Hepatocyte (in vitro differentiated cells): ENCODE data around the gene CAT. TPM values are rescaled to one million over a fixed set of nuclear protein-coding genes. Genes with fewer than 3 reads are reported as not detected.

Source experiments
- DNase-seq: peaks from one replicate; pipeline ENCODE4 v3.0.0-alpha.2; 2016; ENCODE audit warnings: low spot score
- H2AFZ ChIP-seq: fragments of 200-600 bp; sonication (generic); 2 replicates; pipeline ENCODE4 v1.6.0; 2016; ENCODE audit warnings: antibody characterized with exemption, mild to moderate bottlenecking
- H3K27ac ChIP-seq: fragments of 200-600 bp; sonication (generic); 2 replicates; pipeline ENCODE4 v1.5.1; 2016; ENCODE audit warnings: mild to moderate bottlenecking
- H3K27me3 ChIP-seq: fragments of 200-600 bp; sonication (generic); 2 replicates; pipeline ENCODE4 v1.6.1; 2016
- H3K36me3 ChIP-seq: fragments of 200-600 bp; sonication (generic); replicated peaks from 2 replicates; pipeline ENCODE4 v1.5.1; 2016; ENCODE audit warnings: low read depth; ENCODE audit not compliant: insufficient read depth
- H3K4me1 ChIP-seq: fragments of 200-600 bp; sonication (generic); 2 replicates; pipeline ENCODE4 v1.5.1; 2016; ENCODE audit warnings: mild to moderate bottlenecking, moderate library complexity; ENCODE audit not compliant: insufficient read depth
- H3K4me2 ChIP-seq: fragments of 200-600 bp; sonication (generic); 2 replicates; pipeline ENCODE4 v1.6.0; 2016
- H3K4me3 ChIP-seq: fragments of 200-600 bp; sonication (generic); 2 replicates; pipeline ENCODE4 v1.5.1; 2016; ENCODE audit warnings: mild to moderate bottlenecking
- H3K79me2 ChIP-seq: fragments of 200-600 bp; sonication (generic); 2 replicates; pipeline ENCODE4 v1.6.0; 2017; ENCODE audit warnings: mild to moderate bottlenecking
- H3K9me2 ChIP-seq: fragments of 200-600 bp; sonication (generic); replicated peaks from 2 replicates; pipeline ENCODE4 v1.6.0; 2017; ENCODE audit warnings: mild to moderate bottlenecking; ENCODE audit not compliant: insufficient read depth
- H3K9me3 ChIP-seq: fragments of 200-600 bp; sonication (generic); 2 replicates; pipeline ENCODE4 v1.5.1; 2016; ENCODE audit warnings: low read depth, mild to moderate bottlenecking
- H4K20me1 ChIP-seq: fragments of 200-600 bp; sonication (generic); 2 replicates; pipeline ENCODE4 v1.6.0; 2016; ENCODE audit warnings: mild to moderate bottlenecking; ENCODE audit not compliant: insufficient read depth, poor library complexity, severe bottlenecking
- CTCF ChIP-seq: fragments of 200-600 bp; sonication (generic); IDR thresholded peaks from 2 replicates; pipeline ENCODE4 v1.5.1; 2016; ENCODE audit warnings: antibody characterized with exemption, mild to moderate bottlenecking; ENCODE audit not compliant: poor library complexity
- EZH2 ChIP-seq: fragments of 200-600 bp; sonication (generic); IDR thresholded peaks from 2 replicates; pipeline ENCODE4 v1.6.1; 2016; ENCODE audit warnings: antibody characterized with exemption, mild to moderate bottlenecking, borderline replicate concordance
- EZH2phosphoT487 ChIP-seq: fragments of 200-600 bp; sonication (generic); IDR thresholded peaks from one replicate; pipeline ENCODE4 v1.6.1; 2018; ENCODE audit warnings: antibody characterized with exemption, mild to moderate bottlenecking, low read depth, moderate library complexity; ENCODE audit not compliant: unreplicated experiment, severe bottlenecking
- WGBS: methylation state at CpG from one replicate; pipeline ENCODE4 v1.1.6; 2016; ENCODE audit warnings: low lambda C conversion rate; ENCODE audit errors: missing lambda C conversion rate; 5-methylcytosine and 5-hydroxymethylcytosine counted together
- polyA plus RNA-seq: library from polyadenylated mRNA; unstranded; fragments of >200 nt; fragmentation: Nextera tagmentation; extraction: Ambion mirVana; gene quantifications from 2 replicates; pipeline ENCODE4 v1.2.1, GENCODE V29; 2016
- total RNA-seq: library from RNA; depleted of rRNA; stranded (reverse); fragments of >200 nt; gene quantifications from 2 replicates; pipeline ENCODE4 v1.2.3, GENCODE V29; 2014

Gene CAT
- total and polyA plus RNA-seq, 2 experiments from 2014 or later: 0.47 TPM; not detected in 1

DNA sequence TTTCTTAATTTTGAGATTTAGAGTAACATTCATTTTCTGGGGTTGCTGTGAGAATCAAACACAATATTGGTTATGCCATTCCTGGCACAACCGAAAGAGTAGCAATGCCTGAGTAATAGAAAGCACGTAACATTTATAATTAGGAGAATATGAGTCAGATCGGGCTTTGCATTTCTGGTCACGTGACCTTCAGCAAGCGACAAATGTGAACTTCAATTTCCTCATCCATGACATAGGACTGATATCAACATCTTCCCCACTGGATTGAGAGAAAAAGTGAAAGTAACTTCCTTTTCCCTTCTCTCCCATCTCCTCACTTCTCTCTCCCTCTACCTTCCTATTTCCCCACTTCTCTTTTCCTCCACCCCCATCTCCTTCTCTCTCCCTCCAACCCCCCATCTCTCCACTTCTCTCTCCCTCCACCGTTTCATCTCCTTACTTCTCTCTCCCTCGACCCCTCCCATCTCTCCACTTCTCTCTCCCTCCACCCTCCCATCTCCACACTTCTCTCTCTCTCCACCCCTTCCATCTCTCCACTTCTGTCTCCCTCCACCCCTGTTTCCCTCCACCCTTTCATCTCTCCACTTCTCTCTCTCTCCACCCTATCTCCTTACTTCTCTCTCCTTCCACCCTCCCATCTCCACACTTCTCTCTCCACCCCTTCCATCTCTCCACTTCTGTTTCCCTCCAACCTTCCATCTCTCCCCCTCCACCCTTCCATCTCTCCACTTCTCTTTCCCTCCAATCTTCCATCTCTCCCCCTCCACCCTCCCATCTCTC lies 33.5 kb upstream of the CAT start:
- Histone ChIP-seq H3K9me2 (no peaks in the 10 kb centered on the region), H3K27ac (no peak overlapping the region), H3K9me3 (no peaks in the 10 kb centered on the region), H3K4me3 (no peak overlapping the region), H3K79me2 (no peaks in the 10 kb centered on the region), H3K27me3 (no peaks in the 10 kb centered on the region), H3K4me1 (no peaks in the 10 kb centered on the region), H4K20me1 (no peaks in the 10 kb centered on the region), H2AFZ (no peak overlapping the region), H3K4me2 (no peak overlapping the region), H3K36me3 (no peaks in the 10 kb centered on the region)
- TF ChIP-seq CTCF (no peak), EZH2phosphoT487 (no peak), EZH2 (no peak)
- 74% methylated on average over 5 of the region's 7 CpGs for WGBS
- DNase-seq: no peak

DNA sequence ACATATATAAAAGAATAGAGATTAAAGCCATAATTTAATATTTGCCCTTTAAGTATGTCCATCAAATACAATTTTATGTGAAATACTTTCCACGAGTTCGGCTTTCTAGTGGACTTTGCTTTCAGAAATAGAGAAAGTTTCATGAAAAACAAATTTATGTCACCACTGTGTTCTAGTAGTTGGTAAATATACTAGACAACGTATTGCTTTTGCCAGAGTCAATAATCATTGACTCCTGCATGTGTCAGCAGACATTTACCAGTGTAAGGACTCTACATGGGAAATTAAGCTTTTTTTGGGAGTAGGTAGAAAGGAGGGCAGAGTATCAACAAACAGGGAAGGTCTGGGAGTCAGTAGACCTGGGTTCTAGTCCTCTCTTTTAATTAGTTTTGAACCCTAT lies 32.3 kb upstream of the CAT start:
- no peaks in the 10 kb centered on the region for H3K9me3 ChIP-seq
- H3K4me1 ChIP-seq: no peaks in the 10 kb centered on the region
- H3K27ac ChIP-seq: no peak overlapping the region
- no peaks in the 10 kb centered on the region for H3K9me2 ChIP-seq
- H3K4me3 ChIP-seq: no peak overlapping the region
- H3K79me2 ChIP-seq: no peaks in the 10 kb centered on the region
- DNase-seq: no peak
- H3K4me2 ChIP-seq: no peak overlapping the region
- WGBS: 71% methylated on average over 3 of the region's 3 CpGs
- no peaks in the 10 kb centered on the region for H3K36me3 ChIP-seq
- H2AFZ ChIP-seq: no peak overlapping the region
- no peaks in the 10 kb centered on the region for H3K27me3 ChIP-seq
- no peaks in the 10 kb centered on the region for H4K20me1 ChIP-seq
- TF ChIP-seq EZH2: no peak
- TF ChIP-seq CTCF: no peak
- TF ChIP-seq EZH2phosphoT487: no peak

- Histone ChIP-seq H3K9me2 (no peaks in the 10 kb centered on the region), H3K4me2 (no peak overlapping the region), H2AFZ (no peak overlapping the region), H3K79me2 (no peaks in the 10 kb centered on the region), H3K27ac (no peak overlapping the region), H3K27me3 (no peaks in the 10 kb centered on the region), H3K4me1 (no peaks in the 10 kb centered on the region), H3K9me3 (no peaks in the 10 kb centered on the region), H4K20me1 (no peaks in the 10 kb centered on the region), H3K36me3 (no peaks in the 10 kb centered on the region), H3K4me3 (no peak overlapping the region)
- no peak for TF ChIP-seq EZH2phosphoT487
- TF ChIP-seq EZH2: no peak
- no peak for TF ChIP-seq CTCF
- 71% methylated on average over 2 of the region's 2 CpGs for whole genome bisulfite sequencing
- no peak for DNase-seq
Measured at GRCh38 chr11:34407121-34407813, 31.5 kb upstream of the CAT start.
